ENCODE results near the gene HIVEP3.

DNA sequence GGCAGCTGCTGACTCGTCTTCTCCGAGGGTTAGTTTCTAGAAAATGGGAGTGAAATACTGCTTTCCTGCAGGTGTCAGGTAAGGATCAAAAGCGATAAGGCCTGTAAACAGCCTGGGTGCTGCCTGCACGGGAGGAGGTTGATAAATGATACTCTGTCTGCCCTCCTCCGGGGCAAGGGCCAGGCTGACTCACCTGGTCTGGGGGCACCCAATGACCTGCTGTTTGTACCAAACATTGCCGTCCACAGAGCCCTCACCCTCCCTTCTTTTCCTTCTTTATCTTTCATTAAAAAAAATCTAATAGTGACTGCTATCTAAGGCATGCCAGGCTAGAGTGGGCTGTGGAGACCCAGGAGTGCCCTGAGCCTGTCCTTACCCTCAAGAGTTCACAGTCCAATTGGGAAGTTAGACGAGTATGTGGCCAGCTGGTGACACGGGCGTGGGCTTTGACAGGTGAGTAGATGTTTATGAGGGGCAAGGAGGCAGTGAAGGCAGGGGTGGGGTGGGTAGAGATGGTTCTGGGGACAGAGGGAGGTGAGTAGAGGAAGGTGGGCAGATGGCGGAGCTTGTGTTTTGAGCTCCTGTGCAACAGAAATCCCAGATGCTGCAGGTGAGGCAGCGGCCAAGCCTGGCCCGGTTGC is 450.5 kb downstream of the HIVEP3 start:
- no peak for TF ChIP-seq CTCF (IDR thresholded peaks at IDR 0.05)
- no peak for TF ChIP-seq POLR2A (IDR thresholded peaks at IDR 0.05)
